ENCODE data around the gene RNF13.
"Not testable (repeated sequence)": the region's sequence is repeated elsewhere in the genome, so short reads cannot be mapped to it uniquely, and the experiment has no call there.

The RNF13 gene

GRCh38 chr3:149801195-149801594 is 11.8 kb upstream of the RNF13 start:
- DNase-seq (ENCODE audit: low read depth in 2 of 2) = no peak

GRCh38 chr3:149801639-149802038 is 11.4 kb upstream of the RNF13 start:
- no peak for DNase-seq (ENCODE audit: low read depth in 2 of 2)

GRCh38 chr3:149806171-149806778 is 6.7 kb upstream of the RNF13 start:
- no peak for DNase-seq (ENCODE audit: low read depth in 2 of 2)

GRCh38 chr3:149808209-149808829 is 4.7 kb upstream of the RNF13 start:
- DNase-seq (ENCODE audit: low read depth in 2 of 2) = peak; percentile 39 to 45

- DNase-seq (ENCODE audit: low read depth in 2 of 2) = no peak
Measured at GRCh38 chr3:149809699-149810098, 3.3 kb upstream of the RNF13 start.

- DNase-seq (ENCODE audit: low read depth in 2 of 2) = no peak
Measured at GRCh38 chr3:149810846-149811245, 2.2 kb upstream of the RNF13 start.

GRCh38 chr3:149812165-149812605 is 830 bp upstream of the RNF13 start:
- no peak for DNase-seq (ENCODE audit: low read depth in 2 of 2)

- DNase-seq (ENCODE audit: low read depth in 2 of 2) = no peak
Measured at GRCh38 chr3:149813367-149814281, 609 bp downstream of the RNF13 start.

GRCh38 chr3:149815321-149815720 is 2.3 kb downstream of the RNF13 start:
- no peak for DNase-seq (ENCODE audit: low read depth in 2 of 2)

- no peak for DNase-seq (ENCODE audit: low read depth in 2 of 2)
Measured at GRCh38 chr3:149815728-149816127, 2.7 kb downstream of the RNF13 start.

GRCh38 chr3:149816311-149816710 is 3.3 kb downstream of the RNF13 start:
- DNase-seq (ENCODE audit: low read depth in 2 of 2) = no peak

GRCh38 chr3:149816986-149817385 is 4.0 kb downstream of the RNF13 start:
- DNase-seq (ENCODE audit: low read depth in 2 of 2) = no peak

- no peak for DNase-seq (ENCODE audit: low read depth in 2 of 2)
Measured at GRCh38 chr3:149819432-149819831, 6.4 kb downstream of the RNF13 start.

- DNase-seq (ENCODE audit: low read depth in 2 of 2) = no peak
Measured at GRCh38 chr3:149820183-149820582, 7.2 kb downstream of the RNF13 start.

- DNase-seq (ENCODE audit: low read depth in 2 of 2) = no peak
Measured at GRCh38 chr3:149826636-149827035, 13.6 kb downstream of the RNF13 start.

- DNase-seq (ENCODE audit: low read depth in 2 of 2) = no peak
Measured at GRCh38 chr3:149828390-149828789, 15.4 kb downstream of the RNF13 start.

GRCh38 chr3:149829631-149830030 is 16.6 kb downstream of the RNF13 start:
- not testable (repeated sequence) for DNase-seq (ENCODE audit: low read depth in 2 of 2)

GRCh38 chr3:149830902-149831301 is 17.9 kb downstream of the RNF13 start:
- no peak for DNase-seq (ENCODE audit: low read depth in 2 of 2)

GRCh38 chr3:149831321-149831720 is 18.3 kb downstream of the RNF13 start:
- no peak for DNase-seq (ENCODE audit: low read depth in 2 of 2)

GRCh38 chr3:149832086-149832485 is 19.1 kb downstream of the RNF13 start:
- no peak for DNase-seq (ENCODE audit: low read depth in 2 of 2)

- no peak for DNase-seq (ENCODE audit: low read depth in 2 of 2)
Measured at GRCh38 chr3:149833241-149833640, 20.2 kb downstream of the RNF13 start.

- DNase-seq (ENCODE audit: low read depth in 2 of 2) = not testable (repeated sequence)
Measured at GRCh38 chr3:149838491-149838890, 25.5 kb downstream of the RNF13 start.

- DNase-seq (ENCODE audit: low read depth in 2 of 2) = not testable (repeated sequence)
Measured at GRCh38 chr3:149839469-149839868, 26.5 kb downstream of the RNF13 start.

All from fibroblast of skin of left biceps (primary cell).